CD4-positive, alpha-beta T cell treated with Interleukin-4 for 4 hours (primary cell): ENCODE results near the gene CABP2.
A peak's percentile ranks its signal among the peaks of the same experiment; 100 is the strongest.
"Not testable (repeated sequence)": the region's sequence is repeated elsewhere in the genome, so short reads cannot be mapped to it uniquely, and the experiment has no call there.

Source experiments
- DNase-seq: peaks from one replicate; pipeline ENCODE4 v3.0.0-alpha.2; 2020

The CABP2 gene

DNA sequence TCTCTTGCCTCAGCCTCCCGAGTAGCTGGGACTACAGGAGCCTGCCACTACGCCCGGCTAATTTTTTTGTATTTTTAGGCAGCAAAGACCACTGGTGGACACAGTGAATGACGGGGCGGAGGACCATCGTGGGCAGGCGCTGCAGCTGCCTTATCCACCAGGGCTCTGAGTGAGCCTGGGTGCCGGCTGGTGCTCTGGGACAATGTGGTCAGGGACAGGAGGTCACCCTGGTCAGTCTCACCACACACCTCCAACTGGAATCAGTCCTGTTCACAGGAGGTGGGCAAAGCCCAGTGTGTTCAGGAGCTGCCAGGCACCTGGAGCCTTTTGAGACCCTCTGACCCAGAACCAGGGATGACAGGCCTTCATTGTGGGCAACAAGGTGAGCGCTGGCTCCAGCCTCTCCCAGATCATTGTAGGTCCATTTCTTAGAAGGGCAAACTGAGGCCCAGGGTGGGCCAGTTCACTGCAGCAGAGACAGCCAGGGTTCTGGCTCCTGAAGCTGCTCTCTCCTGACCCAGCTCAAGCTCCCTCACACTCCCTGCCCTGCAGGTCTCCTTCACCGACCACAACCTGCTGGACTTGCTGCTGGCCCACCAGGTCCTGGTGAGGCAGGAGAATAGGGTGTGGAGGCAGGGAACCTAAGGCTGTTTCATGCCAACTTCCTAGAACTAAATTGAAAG, 15.7 kb upstream of the CABP2 start:
- DNase-seq, result no peak

DNA sequence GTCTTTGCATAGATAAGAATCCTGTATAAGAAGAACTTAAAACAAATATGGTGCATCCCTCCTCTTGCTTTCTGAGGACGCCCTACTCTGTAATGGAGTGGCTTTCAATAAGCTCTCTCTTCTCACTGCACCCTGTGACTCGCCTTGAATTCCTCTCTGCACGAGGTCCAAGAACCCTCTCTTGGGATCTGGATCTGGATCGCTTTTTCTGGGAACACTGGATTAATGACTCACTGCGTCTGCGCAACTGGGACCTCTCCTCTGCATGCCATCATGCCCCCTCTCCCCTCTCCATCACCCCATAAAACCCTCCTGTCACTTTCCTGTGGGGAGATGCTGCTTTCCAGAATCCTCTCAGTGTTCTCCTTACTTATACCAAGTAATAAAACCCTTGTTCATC, 15.1 kb upstream of the CABP2 start:
- DNase-seq, result no peak

DNA sequence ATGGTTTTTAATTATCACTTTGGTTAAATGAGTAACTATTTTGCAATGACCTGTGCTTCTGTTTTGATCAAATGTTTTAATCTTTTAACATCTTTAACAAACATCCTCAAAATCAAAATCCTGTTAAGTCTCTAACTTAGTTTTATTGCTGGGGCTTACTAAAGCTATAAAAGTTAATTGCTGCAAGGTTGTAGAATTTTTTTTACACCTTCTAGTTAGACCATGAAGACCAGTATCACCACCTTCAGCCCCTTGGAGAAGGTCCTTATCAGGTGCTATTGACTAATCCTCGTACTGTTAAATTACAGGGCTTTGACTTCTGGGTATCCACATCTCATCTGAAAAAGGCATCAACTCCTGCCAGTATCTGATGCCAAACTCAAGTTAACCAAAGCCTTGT, 12.3 kb upstream of the CABP2 start:
- DNase-seq, result no peak

DNA sequence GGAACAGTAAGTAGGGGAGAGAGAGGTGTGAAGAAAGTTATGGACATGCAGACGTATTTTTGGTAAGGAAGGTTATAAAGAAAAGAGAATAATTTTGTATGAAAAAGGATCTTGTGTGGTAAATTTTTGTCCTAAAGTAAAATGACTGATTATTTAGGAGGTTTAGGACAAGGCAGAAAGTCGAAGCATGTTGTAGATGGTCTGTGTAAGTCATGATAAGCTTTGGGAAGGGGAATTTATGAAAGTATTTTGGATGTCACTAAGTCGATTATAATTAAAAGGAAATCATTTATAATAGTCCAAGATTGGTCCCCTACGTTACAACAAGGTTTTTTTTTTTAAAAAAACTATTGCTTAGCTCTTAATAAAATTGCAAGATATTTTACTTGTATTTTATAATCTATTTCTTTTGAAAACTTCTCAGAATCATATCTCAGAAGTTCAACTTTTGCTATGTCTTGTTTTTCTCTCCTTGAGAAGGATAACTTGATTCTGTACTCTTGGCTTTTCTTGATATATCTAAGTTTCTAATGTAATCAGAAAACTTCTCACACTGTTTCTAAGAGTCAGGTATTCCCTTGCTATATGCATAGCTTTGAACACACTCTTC, 10.9 kb upstream of the CABP2 start:
- DNase-seq, result no peak

DNA sequence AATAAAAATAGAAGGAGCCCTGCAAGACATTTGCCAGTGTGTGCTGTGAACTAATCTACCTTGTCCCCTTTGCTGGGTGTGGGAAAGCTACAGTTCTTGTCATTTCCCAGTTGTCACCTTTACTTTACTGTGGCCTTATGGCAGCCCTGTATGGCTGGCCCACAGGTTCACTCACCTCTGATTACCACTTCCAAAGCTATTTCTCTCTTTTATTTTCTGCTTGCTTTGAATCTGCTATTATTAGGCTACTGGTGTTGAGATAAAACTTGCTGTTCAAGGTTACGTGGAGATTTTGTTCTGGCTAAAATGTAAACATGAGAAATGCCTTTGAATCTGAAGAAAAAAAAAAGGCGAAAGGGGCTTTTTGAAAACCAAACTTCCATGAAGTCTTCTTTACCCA, 9.6 kb upstream of the CABP2 start:
- no peak for DNase-seq

DNA sequence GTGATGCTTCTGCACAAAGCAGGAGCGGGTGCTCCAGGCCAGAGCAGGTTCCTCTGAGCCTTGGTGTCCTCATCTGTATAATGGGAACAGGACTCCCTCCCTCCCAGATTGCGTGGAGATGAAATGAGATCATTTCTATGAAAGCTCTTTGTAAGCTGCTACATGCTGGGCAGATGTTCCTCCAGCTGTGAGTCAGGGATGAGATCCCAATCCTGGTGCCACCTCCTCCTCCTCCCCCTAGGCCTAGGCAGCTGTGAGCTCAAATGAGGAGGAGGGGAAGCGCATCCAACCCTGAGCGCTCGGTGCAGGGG, 7.0 kb upstream of the CABP2 start:
- DNase-seq, result no peak

DNA sequence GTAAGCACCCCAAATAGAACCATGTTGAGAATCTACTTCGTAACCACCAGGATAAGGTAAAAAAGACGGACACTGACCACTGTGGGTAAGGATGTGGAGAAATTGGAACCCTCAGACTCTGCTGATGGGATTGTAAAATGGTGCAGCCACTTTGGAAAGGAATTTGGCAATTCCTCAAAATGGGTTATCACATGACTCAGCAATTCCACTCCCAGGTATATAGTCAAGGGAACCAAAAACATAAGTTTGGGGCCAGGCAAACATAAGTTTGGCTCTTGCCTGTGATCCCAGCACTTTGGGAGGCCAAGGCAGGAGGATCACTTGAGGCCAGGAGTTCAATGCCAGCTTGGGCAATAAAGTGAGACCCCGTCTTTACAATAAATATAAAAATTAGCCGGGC, 5.1 kb upstream of the CABP2 start:
- DNase-seq, result no peak

DNA sequence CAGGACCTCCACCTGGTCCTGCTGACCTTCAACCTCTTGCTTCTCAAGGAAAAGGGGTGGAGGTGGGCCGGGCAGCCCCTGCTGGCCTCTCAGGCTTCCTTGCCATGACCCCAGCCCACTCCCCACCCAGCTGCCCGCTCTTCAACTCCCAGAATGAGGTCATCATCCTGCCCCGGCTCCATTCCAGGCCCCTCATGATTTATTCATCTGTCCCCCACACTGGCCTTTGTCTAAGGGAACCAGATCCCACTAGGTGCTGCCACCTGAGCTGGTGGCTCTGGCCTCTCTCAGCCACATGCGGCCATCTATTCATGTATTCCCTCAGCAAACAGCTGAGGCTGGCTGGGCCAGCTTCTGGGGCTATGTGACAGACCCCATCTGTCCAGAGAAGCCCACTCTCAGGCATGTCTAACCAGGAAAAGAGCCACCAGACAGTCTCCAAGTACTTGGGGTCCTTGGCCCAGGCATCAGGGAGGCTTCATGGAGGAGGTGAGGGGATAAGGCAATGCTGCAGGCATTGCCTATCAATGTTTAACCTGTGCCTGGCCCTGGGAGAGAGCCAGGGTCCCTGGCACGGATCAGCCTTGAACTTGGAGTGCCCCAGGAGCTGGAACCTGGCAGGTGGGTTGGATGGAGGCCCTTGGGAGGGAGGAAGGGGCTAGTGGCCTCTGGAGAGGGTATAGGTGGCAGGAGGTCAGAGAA, 2.2 kb upstream of the CABP2 start:
- no peak for DNase-seq

DNA sequence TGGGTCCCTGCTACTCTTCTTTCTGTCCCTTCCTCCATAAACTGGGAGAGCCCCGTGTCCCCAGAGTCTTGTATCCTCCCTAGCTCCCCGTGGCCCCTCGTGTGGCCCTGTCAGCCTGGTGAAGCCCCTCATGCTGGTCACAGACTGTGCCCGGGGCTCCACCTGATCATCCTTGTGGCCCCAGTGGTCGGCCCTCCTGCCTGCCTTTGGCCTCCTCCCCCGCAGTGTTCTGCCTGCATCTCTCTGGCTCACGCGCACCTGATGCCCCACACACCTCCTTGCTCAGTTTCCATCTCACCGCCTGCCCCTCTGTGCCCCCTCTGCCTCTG, 1.2 kb upstream of the CABP2 start:
- DNase-seq, result no peak

DNA sequence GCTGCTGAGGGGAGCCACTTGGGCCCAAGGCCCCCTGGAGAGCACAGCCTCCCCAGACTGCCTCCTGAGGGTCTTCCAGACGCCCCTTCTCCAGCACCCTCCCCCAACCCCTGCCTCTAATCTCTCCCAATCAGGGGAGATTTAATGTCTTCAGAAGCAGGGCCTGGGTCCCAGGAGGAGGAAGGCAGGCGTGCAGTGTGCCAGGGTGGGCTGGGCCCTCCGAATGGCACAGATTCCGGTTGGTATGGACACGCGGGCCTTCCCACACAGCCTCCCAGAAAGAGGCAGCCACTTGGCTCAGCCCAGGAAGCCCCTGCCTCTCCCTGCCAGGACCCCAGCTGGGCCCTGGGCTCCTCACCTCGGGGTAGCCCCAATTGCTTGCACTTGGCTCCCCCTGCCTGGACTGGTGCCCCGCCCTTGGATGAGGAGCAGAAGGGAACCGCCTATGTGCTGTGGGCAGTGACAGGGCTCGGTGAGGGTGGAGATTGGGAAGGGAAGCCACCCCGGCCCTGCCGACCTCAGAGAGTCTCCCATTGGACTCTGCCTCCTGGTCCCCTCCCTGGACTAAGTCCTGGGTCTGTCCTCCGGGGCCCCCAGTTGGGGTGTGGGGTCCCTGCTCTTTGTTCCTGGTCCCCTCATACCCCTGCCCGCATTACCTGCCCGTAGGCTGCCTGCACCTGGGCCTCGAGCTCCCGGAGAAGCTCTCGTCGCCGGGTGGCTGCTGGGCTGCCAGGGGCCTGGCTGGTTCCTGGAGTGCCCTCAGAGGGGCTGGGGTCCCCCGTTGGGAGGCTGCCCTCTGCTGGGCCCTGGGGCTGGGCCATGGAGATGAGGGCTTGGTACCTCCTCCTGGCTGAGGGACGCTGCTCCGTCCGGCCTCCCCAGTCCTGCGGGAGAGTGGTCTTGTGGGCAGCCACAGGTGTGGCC, 572 bp upstream of the CABP2 start:
- no peak for DNase-seq

DNA sequence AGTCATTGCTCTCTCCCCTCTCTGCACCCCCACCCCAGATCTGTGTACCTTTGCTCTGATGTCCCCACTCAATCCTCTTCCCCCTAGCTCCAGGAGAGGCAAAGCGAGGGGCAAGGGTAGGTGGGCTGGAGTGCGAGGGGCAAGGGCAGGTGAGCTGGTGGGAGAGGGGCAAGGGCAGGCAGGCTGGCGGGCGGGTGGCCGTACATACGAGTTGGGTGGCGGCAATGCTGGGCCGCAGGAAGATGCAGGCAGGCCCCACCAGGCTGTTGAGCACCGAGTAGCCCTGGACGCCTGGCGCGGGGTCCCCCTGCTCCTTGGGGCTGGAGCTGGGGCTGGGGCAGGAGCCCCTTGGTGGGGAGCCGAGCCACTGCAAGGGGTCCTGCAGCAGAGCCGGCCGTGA, 908 bp downstream of the CABP2 start:
- DNase-seq, result no peak

DNA sequence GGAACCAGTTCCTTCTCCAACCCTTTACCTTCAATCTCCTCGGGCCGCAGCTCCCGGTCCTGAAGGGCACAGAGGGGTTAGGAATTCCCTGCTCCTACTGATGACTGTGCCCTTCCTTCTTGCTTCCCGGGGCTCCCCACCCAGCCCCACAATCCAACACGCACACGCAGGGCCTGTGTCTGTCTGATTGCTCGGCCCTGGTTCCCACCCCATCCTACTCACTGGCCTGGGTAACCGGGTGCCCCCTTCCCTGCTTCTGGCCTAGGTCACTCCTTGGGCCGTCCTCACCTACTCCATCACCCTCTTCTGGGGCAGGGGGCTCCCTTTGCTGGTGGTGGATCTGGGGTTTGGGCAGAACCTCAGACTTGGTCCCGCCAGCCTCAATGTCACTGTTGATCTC, 1.3 kb downstream of the CABP2 start:
- DNase-seq, result no peak

DNA sequence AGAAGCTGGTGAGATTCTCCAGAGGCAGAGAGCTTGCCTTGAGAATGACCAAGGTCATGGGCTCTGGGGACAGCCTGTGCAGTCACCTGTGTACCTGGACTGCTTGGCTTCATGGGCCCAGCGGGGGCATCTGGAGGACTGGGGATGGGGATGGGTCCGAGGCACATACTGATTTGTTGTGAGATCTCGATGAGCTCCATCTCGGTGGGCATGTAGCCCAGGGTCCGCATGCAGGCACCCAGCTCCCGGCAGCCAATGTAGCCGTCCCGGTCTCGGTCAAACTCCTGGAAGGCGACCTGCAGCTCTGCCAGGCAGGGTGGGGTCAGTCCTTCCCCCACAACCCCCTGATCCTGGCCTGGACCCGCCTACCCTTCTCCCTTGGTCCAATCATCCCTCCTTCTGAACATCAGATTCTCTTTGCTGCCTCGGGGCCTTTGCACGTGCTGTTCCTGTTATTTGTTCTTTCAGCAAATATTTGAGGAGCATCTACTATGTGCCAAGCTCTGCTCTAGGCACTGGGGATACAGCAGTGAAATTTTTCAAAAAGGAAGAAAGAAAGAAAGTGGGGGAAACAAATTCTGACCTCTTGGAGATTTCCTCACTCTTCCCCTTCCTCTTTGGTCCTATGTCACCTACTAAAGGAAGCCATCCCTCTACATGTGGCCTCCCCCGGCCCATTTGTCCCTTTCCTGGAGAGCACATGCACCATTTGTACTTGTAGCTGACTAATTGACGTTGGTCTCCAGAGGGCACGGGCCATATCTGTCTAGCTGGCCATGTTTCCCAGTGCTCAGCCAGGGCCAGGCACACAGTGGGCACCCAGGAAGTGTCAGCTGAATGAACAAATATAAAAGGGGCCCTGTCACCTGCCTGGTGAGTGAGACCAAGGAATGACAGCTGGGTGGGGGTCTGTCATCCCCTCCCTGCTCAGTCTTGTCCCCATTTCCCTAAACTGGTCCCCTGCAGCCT, 2.1 kb downstream of the CABP2 start:
- DNase-seq, result no peak

DNA sequence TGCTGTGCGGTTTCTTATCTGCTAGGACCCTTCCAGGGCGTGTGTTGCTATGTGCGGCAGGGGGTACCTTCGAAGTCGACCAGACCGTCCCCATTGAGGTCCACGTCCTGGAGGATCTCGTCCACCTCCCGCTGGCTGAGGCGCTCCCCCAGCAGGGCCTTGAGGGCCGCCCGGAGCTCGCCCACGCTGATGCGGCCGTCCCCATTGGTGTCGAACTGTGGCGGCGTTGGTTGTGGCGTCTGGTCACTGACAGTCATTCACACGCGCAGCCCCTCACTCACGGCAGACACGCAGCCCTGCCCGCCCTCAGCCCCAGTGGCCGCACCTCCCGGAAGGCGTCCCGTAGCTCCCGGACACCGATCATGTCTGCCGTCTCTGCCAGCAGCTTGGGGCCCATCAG, 3.5 kb downstream of the CABP2 start:
- no peak for DNase-seq

DNA sequence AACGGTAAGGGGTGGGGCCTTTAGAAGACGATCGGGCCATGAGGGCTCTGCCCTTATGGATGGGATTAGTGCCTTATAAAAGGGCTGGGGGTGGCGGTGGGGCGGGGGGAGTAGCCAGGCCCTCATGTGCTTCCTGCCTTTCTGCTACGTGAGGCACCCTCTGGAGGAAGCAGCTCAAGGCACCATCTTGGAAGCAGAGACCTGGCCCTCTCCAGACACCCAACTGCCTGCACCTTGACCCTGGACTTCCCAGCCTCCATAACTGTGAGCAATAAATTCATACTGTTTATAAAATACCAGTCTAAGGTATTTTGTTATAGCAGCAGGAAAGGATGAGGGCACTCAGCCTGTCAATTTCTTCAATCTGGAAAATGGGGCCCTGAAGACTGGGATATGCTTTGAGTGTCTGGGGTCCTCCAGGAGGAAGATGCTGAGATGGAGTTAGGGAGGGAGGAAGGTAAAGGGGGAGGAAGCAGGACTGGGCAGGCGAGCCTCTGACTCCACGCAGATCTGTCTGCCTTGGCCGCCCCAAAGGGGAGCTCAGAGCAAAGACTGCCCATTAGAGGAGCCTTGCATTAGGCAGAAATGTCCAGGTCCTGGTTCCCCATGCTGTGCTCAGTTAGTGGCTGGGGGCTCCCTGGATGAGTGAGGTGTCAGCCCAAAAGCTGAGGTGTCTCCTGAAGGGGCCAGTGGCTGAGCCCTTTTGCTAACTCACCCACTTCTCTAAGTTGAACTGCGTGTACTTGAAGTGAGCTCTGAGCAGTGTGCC, 5.3 kb downstream of the CABP2 start:
- no peak for DNase-seq

DNA sequence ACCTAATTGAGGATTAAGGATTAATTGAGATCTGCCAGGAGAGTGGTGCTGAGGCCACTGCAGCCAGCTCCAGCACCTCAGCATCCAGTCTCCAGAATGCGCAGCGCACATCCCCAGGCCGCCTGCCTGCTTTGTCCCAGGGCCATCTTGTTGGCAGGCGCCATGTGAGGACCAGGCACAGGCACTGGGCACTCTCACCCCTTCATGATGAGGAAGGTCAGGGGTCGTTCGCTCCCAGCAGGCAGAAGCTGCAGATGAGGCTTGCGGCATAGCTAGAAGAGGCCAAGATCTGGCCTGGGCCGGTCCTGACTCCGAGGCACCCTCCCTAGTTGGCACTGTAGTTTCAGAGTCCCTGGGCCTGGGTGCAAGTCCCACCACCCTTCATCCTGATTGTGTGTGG, 6.4 kb downstream of the CABP2 start:
- no peak for DNase-seq

DNA sequence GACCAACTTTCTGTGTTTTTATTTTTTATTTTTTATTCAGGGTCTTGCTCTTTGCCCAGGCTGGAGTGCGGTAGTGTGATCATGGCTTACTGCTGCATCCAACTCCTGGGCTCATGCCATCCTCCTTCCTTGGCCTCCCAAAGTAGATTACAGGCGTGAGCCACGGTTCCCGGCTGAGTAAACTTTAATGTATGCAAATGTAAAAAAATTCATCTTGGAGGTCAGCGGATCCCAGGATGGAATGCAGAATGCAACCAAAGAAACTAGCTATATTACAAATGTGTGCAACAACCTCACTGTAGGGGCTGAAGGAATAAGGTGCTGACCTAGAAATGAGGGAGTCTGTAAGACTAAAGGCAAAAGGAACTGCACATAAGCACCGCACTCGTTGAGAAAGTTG, 9.1 kb downstream of the CABP2 start:
- no peak for DNase-seq

DNA sequence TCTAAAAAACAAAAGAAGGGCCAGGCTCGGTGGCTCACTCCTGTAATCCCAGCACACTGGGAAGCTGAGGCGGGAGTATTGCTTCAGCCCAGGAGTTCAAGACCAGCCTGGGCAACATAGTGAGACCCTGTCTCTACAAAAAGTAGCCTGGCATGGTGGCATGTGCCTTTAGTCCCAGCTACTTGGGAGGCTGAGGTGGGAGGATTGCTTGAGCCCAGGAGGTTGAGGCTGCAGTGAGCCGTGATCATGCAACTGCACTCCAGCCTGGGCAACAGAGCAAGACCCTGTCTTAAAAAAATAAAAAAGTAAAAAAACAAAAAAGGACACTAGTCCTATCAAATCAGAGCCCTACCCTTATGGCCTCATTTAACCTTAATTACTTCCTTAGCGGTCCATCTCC, 11.7 kb downstream of the CABP2 start:
- DNase-seq, result not testable (repeated sequence)

DNA sequence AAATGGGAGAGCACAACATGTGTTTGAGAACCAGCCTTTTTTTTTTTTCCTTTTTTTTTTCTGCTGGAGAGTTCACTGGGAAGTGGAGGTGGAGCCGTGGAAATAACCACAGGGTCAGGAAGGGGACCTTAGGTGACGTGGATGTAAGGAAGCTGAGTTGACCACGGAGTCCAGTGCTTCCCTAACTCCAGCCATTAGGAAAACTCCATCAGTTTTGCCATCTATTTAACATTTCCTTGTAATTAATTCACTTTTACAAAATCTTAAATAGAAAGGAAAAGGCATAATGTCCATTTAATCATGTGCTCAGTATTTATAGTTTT, 13.3 kb downstream of the CABP2 start:
- DNase-seq, result no peak

DNA sequence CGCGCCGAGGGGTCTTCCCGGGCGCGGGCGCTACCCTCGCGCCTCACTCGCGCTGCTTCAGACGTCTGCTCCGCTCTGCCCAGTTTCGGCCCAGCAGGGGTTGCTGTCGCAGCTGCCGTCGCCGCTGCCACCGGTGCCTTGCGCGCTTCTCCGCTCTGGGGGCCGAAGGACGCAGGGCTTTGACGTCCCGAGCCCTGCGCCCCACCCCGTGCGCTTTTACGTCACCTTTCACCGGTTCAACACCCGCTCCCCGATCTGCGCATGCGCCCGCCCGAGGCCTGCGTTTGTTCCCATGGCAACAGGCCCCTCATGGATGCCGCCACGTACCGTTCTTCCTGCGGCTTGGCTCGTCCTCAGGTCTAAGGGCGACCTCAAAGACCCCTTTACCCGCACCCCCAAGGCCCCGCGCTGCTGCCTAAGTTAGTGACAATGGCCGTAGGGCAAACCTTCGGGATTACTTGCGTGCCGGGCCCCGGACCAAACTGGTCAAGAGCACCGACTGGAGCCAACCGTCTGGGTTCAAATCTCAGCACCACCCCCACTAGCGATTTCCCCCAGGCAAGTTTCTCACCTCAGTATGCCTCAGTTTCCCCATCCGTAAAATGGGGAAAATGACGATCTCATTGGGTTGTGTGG, 14.6 kb downstream of the CABP2 start:
- peak; percentile 98 for DNase-seq

DNA sequence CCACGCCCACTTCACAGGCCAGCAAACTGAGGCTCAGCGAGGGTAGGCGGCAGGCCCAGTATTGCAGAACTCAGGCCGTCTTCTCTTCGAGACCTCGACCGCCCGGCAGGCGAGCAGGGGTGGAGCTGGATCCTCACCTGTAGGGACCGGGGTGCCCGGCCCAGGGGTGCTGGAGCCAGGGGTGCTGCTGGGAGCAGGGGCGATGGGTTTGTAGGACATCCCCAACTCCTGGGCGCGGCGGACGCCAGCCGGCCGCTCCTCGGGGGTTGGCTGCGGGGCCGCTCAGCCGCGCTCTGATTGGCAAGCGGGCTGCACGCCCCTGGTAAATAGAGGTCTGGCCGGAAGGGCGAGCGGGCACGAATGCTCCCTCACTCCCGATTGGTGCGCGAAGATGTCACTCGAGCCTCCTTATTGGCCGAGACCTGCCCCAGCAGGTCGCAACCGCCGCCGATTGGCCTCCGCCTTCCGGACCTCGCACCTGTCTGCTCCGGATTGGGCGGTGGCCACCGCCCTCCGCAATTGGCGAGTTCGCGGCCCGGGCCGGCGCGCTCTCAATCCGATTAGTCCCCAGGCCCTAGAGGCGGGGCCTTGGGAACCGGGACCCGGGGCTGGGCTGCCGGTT, 15.3 kb downstream of the CABP2 start, which contains the start of gene CDK2AP2:
CDK2AP2 (minus strand) TSS at position 299 of the 622 bp plus-strand sequence; CDS start at position 219, 80 bp downstream.
- DNase-seq, result peak; percentile 99
